CD4-positive, alpha-beta T cell (primary cell): ENCODE results near the gene KAT5. TPM values are rescaled to one million over a fixed set of nuclear protein-coding genes. Genes with fewer than 3 reads are reported as not detected.

ENCODE experiments used
- ATAC-seq: fragments of 200-7000 bp; cut with Tn5 transposase; one replicate; pipeline ENCODE4 v1.10.0; 2022; ENCODE audit warnings: mild to moderate bottlenecking; ENCODE audit not compliant: poor library complexity
- CTCF ChIA-PET: fragments of 350-600 bp; sonication (Branson Sonifier 250); formaldehyde crosslinking; loops from one replicate; lab custom pipeline; 2021; ENCODE audit warnings: antibody characterized with exemption, inconsistent platforms; lab: Charles Lee
- POLR2A ChIA-PET: fragments of 350-600 bp; sonication (Branson Sonifier 250); formaldehyde crosslinking; loops from one replicate; lab custom pipeline; 2021; ENCODE audit warnings: antibody characterized with exemption, inconsistent platforms; lab: Charles Lee
- DNase-seq, 14 experiments: peaks; one replicate each; pipeline ENCODE4 v3.0.0-alpha.2; 2013 to 2020; ENCODE audit warnings: mixed read lengths in 2 of 14
- H3K27ac ChIP-seq, 2 donors: one replicate each; pipeline versions ENCODE4 v1.5.1 to v1.7.0; 2013; ENCODE audit warnings: low read length in 2 of 2, low read depth in 1 of 2, mild to moderate bottlenecking in 1 of 2
- H3K27me3 ChIP-seq, 2 experiments: 1 replicate in 1 of 2; 2 replicates in 1 of 2; pipeline versions ENCODE4 v1.6.1 to v1.7.0; 2013; ENCODE audit warnings: low read length in 2 of 2, control low read depth in 1 of 2, mild to moderate bottlenecking in 1 of 2, moderate library complexity in 1 of 2; ENCODE audit not compliant: insufficient read depth in 2 of 2, control insufficient read depth in 1 of 2
- H3K36me3 ChIP-seq: one replicate; pipeline ENCODE4 v1.6.1; 2013; ENCODE audit warnings: low read length, control low read depth; ENCODE audit not compliant: insufficient read depth
- H3K4me1 ChIP-seq: one replicate; pipeline ENCODE4 v1.6.1; 2013; ENCODE audit warnings: low read length, control low read depth; ENCODE audit not compliant: insufficient read depth
- H3K4me3 ChIP-seq: one replicate; pipeline ENCODE4 v1.5.1; 2013; ENCODE audit warnings: mild to moderate bottlenecking, low read length, moderate library complexity
- H3K9me3 ChIP-seq, 2 experiments: 1 replicate in 1 of 2; 2 replicates in 1 of 2; pipeline versions ENCODE4 v1.6.1 to v1.7.0; 2013; ENCODE audit warnings: low read length in 2 of 2, mild to moderate bottlenecking in 2 of 2, control low read depth in 1 of 2, moderate library complexity in 1 of 2; ENCODE audit not compliant: control insufficient read depth in 1 of 2, insufficient read depth in 1 of 2
- H3K27ac Mint-ChIP-seq: one replicate; pipeline ENCODE4 v1.8.0; 2020; ENCODE audit warnings: mixed read lengths
- H3K27me3 Mint-ChIP-seq: one replicate; pipeline ENCODE4 v1.8.0; 2021; ENCODE audit warnings: mixed read lengths
- H3K36me3 Mint-ChIP-seq: one replicate; pipeline ENCODE4 v1.8.0; 2021; ENCODE audit warnings: low read depth, mixed read lengths
- H3K4me1 Mint-ChIP-seq: one replicate; pipeline ENCODE4 v1.8.0; 2021; ENCODE audit warnings: low read depth, mixed read lengths
- H3K4me3 Mint-ChIP-seq: one replicate; pipeline ENCODE4 v1.8.0; 2020; ENCODE audit warnings: mild to moderate bottlenecking, mixed read lengths
- H3K9me3 Mint-ChIP-seq: one replicate; pipeline ENCODE4 v1.8.0; 2020; ENCODE audit warnings: mixed read lengths
- intact Hi-C, 2 experiments: fragments of 100-400 bp; cut with DNase I in 1 of 2; cut with micrococcal nuclease in 1 of 2; formaldehyde crosslinking; loops; one replicate each; pipeline versions ENCODE4 v1.15.1 to v1.9.0; 2023 to 2025; cut with DNase I, micrococcal nuclease
- total RNA-seq, 174 experiments: library from RNA in 2 of 174; stranded (reverse) in 2 of 174; gene quantifications; one replicate each; pipeline ENCODE4 v1.2.3 and lab custom pipeline; 2021 to 2026
- TF ChIP-seq, protein P1 (sequence below): fragments of 200-600 bp; IDR thresholded peaks from one replicate; pipeline ENCODE4 v1.8.0; 2022; ENCODE audit warnings: antibody characterized with exemption, mild to moderate bottlenecking

KAT5 gene
- total RNA-seq, 2 experiments from 2014 or later: 90.9 to 99.6 TPM

DNA sequence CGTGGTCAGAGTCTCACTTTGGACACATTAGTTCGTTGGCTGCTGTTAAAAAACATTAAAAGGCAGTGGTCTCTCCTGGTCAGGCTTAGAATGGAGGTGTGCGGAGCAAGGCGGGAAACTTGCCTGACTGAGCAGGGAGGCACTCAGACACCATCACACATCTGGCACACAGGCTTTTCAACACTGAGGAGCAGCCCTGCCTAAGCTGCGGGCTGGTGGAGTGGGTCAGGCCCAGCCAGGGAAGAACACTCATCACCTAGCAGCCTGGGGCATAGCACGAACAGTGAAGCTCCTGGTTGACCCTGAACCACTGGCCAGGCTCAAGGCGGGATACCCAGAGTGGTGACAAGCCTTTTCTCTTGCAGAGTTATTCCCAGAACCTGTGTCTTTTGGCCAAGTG lies 4.2 kb downstream of the KAT5 start:
- H3K27ac Mint-ChIP-seq: peak overlapping the region; percentile 45
- no peak for ATAC-seq
- Histone ChIP-seq H3K27me3 (no peaks in the 10 kb centered on the region), H3K36me3 (peaks cover 70% of the 10 kb centered on the region), H3K9me3 (no peaks in the 10 kb centered on the region), H3K4me3 (no peak overlapping the region), H3K27ac (no peak overlapping the region), H3K4me1 (peaks cover 52% of the 10 kb centered on the region)
- intact Hi-C loops: loop anchor here (10.0 kb wide), 3 partner anchors 168 to 548 kb away; partner anchors contain the start of genes FIBP (in 1 of the 2), GAL3ST3 (in 1 of the 2) and RAB1B (in 1 of the 2)
- DNase-seq: no peak
- no peaks in the 10 kb centered on the region for H3K27me3 Mint-ChIP-seq
- peak overlapping the region; percentile 70 for H3K4me3 Mint-ChIP-seq
- H3K36me3 Mint-ChIP-seq: peaks cover 84% of the 10 kb centered on the region
- peaks cover 50% of the 10 kb centered on the region for H3K4me1 Mint-ChIP-seq
- no peaks in the 10 kb centered on the region for H3K9me3 Mint-ChIP-seq
- TF ChIP-seq, protein P1, sequence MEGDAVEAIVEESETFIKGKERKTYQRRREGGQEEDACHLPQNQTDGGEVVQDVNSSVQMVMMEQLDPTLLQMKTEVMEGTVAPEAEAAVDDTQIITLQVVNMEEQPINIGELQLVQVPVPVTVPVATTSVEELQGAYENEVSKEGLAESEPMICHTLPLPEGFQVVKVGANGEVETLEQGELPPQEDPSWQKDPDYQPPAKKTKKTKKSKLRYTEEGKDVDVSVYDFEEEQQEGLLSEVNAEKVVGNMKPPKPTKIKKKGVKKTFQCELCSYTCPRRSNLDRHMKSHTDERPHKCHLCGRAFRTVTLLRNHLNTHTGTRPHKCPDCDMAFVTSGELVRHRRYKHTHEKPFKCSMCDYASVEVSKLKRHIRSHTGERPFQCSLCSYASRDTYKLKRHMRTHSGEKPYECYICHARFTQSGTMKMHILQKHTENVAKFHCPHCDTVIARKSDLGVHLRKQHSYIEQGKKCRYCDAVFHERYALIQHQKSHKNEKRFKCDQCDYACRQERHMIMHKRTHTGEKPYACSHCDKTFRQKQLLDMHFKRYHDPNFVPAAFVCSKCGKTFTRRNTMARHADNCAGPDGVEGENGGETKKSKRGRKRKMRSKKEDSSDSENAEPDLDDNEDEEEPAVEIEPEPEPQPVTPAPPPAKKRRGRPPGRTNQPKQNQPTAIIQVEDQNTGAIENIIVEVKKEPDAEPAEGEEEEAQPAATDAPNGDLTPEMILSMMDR: no peak
- ChIA-PET CTCF (no interaction called here), POLR2A (no interaction called here)

DNA sequence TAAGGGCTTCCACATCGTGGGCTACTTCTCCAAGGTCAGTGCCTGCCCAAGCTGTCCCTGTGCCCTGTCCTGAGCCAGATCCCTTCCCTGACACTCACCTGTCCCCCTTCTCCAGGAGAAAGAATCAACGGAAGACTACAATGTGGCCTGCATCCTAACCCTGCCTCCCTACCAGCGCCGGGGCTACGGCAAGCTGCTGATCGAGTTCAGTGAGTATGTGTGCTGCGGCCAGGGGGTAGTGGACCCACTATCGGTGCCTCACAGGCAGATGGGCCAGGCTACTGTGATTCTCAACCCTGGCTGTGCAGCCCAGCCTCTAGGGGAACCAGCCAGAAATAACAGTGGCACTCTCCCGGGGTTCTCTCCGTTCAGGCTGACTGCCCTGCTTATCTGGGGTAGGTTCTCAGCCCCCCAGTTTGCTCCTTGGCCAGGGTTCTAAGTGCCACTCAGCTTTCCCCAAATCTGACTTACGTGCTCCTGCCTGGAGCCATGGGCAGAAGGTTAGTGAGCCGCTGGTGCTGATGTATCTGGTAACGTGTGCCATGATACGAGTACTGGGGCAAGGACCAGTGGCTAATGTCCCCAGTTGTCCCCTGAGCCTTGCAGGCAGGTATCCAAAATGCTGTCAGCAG lies 4.8 kb downstream of the KAT5 start:
- TF ChIP-seq, protein P1: no peak
- peaks cover 81% of the 10 kb centered on the region for H3K36me3 Mint-ChIP-seq
- peak overlapping the region; percentile 70 for H3K4me3 Mint-ChIP-seq
- H3K9me3 ChIP-seq: no peaks in the 10 kb centered on the region
- peaks cover 49% of the 10 kb centered on the region for H3K4me1 ChIP-seq
- no peak for DNase-seq
- H3K27me3 Mint-ChIP-seq: no peaks in the 10 kb centered on the region
- H3K27me3 ChIP-seq: no peaks in the 10 kb centered on the region
- H3K4me3 ChIP-seq: no peak overlapping the region
- peaks cover 70% of the 10 kb centered on the region for H3K36me3 ChIP-seq
- ATAC-seq: no peak
- ChIA-PET CTCF (no interaction called here), POLR2A (no interaction called here)
- H3K27ac ChIP-seq: no peak overlapping the region
- no peaks in the 10 kb centered on the region for H3K9me3 Mint-ChIP-seq
- H3K27ac Mint-ChIP-seq: peak overlapping the region; percentile 45
- H3K4me1 Mint-ChIP-seq: peaks cover 46% of the 10 kb centered on the region
- intact Hi-C loops: loop anchor here (10.0 kb wide), 3 partner anchors 168 to 548 kb away; partner anchors contain the start of genes FIBP (in 1 of the 2), GAL3ST3 (in 1 of the 2) and RAB1B (in 1 of the 2)

DNA sequence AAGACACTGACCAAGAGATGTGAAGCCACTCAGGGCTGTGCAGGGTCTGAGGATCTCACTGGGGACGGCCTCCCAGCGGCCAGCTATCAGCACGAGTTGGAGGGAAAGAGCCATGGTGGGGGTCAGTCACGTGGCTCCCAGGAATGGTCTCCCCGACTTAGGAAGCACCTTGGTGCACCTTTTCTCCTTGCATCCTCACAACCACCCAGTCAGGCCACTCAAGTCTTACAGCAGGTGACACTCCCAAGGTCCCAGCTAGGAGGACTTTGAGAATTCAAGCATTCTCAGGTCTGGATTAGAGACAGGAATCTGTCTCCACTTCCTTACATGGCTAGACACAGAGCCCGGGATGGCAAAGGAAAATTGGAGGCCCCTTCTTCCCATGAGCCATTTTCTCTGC lies 5.9 kb downstream of the KAT5 start:
- Mint-ChIP-seq H3K4me3 (peak overlapping the region; percentile 54), H3K9me3 (no peaks in the 10 kb centered on the region), H3K4me1 (peaks cover 36% of the 10 kb centered on the region), H3K36me3 (peaks cover 72% of the 10 kb centered on the region), H3K27ac (peak overlapping the region; percentile 49), H3K27me3 (no peaks in the 10 kb centered on the region)
- ChIA-PET POLR2A (no interaction called here), CTCF (no interaction called here)
- no peaks in the 10 kb centered on the region for H3K9me3 ChIP-seq
- H3K4me3 ChIP-seq: no peak overlapping the region
- intact Hi-C loops: loop anchor here (10.0 kb wide), 3 partner anchors 167 to 547 kb away; partner anchors contain the start of genes FIBP (in 1 of the 2), GAL3ST3 (in 1 of the 2) and RAB1B (in 1 of the 2)
- peaks cover 65% of the 10 kb centered on the region for H3K36me3 ChIP-seq
- H3K27ac ChIP-seq: no peak overlapping the region
- DNase-seq (no peak), ATAC-seq (no peak)
- no peaks in the 10 kb centered on the region for H3K27me3 ChIP-seq
- H3K4me1 ChIP-seq: peaks cover 39% of the 10 kb centered on the region
- TF ChIP-seq, protein P1: no peak
